Raji (cell line): ENCODE measurements around the gene TRAPPC1.
A peak's percentile ranks its signal among the peaks of the same experiment; 100 is the strongest.

Experiments
- POLR2A ChIP-seq: IDR thresholded peaks from 2 replicates; pipeline ENCODE4 v1.6.1; 2011; ENCODE audit warnings: low read depth, low read length, control low read depth; ENCODE audit not compliant: insufficient read depth

Gene TRAPPC1, protein sequence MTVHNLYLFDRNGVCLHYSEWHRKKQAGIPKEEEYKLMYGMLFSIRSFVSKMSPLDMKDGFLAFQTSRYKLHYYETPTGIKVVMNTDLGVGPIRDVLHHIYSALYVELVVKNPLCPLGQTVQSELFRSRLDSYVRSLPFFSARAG

DNA sequence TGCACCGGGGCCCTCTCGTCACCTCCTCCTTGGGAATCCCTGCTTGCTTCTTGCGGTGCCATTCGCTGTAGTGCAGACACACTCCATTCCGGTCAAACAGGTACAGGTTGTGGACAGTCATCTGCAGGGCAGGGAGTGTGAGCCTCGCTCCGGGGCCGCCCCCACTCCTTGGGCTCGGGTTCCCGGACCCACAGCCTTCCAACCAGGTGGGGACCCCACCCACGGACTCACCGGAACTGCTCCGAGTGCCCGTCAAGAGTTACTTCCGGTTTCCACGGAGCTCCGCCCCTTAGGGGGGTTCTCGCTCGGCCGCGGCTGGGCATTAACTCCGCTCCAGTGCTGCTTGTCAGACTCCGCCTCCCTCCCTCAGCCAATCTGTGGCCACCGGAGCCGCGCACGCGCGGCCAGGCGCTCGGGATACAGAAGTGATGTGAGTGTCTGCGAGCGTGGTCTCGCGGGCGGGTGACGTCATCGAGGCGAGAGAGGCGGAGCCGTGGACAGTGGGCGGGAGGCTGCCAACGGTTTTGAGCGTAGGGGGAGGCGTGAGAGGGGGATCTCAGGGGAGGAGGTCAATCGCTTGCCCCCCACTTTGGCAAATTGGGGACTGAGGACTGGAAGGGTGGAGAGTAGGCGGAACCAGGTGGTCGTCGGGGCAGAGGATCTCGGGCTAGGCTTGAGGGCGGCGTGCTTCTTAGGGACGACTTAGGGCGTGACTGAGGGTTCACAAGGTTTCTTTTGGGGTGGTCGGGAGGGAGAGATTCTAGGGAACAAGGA, at the start of gene TRAPPC1, which contains the start of gene CNTROB:
TRAPPC1 (minus strand) TSS at position 238 of the 774 bp plus-strand sequence; CDS start at position 121, 117 bp downstream.
CNTROB (plus strand) TSS at position 498 of the 774 bp plus-strand sequence. CDS start 874 bp downstream, outside the sequence.
- TF ChIP-seq POLR2A = peak; percentile 89

DNA sequence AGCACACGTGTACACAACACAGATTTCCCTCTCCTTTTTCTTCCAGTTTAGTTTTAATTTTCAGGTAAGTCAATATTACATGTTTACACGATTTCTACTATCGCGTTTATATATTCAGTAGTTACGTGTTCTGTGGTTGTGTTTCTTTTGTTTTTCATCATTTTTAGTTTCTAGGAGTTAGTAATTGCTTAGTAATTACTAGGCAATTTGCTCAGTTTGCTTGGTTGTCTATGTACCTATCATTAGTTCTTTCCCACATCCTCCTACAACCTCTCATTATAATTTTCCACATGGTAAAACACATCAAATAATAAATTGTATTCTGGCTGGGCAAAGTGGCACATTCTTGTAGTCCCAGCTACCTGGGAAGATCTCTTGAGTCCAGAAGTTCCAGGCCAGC, 46.1 kb upstream of the TRAPPC1 start:
- TF ChIP-seq POLR2A = no peak

DNA sequence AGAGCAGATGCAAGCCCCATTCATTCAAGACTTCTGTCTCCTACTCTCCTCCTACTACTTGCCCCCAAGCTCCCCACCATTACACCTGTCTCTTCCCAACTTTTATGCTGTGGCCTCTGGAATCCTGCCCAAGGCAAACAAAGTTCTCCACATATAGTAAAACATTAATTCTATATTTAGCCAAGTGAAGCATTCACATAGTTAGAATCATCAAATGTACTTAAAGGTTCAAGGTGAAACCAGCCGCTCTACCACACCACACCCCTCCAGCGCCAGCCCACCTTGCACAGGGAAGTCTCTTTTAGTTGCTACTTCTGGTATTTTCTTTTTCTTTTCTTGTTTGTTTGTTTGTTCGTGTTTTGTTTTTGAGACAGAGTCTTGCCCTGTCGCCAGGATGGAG, 45.3 kb upstream of the TRAPPC1 start:
- TF ChIP-seq POLR2A = no peak

DNA sequence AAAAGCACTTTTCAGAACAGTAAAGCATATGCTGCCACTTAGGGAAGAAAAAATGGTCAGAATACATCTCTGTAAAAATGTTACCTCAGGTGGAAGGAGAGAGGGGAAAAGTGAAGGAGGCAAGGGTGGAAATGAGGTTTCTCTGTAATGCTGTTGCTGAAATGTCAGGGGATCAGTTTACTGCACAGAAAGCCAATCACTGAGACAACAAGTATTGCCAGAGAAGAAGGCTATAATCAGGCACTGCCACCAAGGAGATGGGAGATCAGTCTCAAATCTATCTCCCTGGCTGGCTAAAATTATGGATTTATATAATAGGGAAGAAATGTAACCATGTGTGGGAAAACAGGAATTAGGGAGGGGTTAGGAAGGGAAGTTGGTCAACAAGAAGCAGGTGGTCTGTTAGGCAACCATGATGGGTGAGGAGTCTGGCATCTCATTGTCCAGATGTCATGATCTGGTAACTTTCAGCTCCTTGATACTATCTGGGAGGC, 42.9 kb upstream of the TRAPPC1 start:
- TF ChIP-seq POLR2A = no peak

DNA sequence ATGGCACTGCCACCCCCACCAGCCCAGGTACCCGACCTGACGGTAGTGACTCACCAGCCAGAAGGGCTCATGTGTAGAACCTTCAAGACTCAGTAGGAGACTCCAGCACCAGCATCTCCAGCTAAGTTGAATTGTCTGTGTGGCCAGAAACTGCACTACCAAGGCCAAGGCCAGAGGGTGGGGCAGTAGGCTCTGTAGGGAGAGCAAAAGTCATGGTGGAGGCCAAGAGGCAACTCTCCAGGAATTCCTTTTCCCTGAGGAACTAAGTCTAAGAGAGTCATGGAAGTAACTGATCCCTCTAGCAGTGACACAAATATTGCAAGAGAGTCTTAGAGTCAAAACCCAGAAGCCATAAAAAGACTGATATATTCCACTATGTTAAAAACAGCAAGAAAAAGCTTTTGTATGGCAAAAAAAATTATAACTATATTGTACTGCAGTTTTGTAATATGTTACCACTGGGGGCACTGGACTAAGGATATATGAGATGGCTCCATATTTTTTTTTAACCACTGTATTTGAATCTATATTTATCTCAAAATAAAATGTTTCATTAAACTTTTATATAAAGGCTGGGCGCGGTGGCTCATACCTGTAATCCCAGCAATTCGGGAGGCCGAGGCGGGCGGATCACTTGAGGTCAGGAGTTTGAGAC, 40.5 kb upstream of the TRAPPC1 start:
- TF ChIP-seq POLR2A = no peak

DNA sequence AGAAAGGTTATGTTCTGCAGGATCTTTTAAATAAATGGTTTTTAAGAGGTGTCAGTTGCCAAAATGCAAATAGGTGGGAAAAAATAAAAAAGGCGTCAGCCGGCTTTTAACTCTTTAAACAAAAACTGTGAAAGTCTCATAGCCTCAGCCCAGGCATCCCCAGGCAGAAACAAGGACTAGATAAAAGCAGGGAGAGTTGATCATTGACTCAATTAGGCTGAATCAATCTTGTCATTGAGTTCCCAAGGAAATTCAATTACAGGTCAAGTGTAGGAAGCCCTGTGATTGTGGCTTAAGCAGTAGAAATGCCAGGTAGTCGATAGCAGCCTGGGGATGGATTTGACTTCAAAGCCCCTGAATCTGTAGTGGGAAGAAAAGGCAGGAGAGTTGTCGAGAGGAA, 39.9 kb upstream of the TRAPPC1 start:
- TF ChIP-seq POLR2A = no peak

DNA sequence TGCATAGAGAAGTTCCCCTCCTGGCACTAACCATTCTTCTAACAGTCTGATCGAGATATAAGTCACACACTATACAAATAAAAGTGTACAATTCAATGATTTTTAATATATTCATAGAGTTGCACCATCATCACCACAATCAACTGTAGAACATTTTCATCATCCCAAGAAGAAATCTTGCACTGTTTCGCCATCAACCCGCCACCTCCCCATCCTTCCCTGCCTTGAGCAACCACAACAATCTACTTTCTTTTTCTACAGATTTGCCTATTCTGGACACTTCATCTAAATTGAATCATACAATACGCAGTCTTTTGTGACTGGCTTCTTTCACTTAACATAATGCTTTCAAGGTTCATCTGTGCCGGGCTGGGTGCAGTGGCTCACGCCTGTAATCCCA, 37.7 kb upstream of the TRAPPC1 start:
- TF ChIP-seq POLR2A = no peak

DNA sequence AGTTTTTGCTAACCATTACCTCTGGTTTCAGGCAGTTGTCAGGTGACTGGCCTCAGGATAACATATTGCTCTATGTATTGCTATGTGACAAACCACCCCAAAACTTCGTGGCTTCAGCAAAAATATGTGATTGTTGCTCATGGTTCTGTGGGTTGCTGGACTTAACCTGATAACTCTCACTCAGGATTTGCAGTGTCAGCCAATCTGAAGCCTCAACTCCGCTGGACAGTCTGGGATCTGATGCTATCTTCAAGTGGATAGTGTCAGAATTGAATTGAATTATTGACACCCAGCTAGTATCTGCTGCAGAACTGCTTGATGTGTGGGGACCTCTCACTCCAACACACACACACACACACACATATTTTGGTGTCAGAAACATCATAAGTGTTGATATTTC, 36.0 kb upstream of the TRAPPC1 start:
- no peak for TF ChIP-seq POLR2A

DNA sequence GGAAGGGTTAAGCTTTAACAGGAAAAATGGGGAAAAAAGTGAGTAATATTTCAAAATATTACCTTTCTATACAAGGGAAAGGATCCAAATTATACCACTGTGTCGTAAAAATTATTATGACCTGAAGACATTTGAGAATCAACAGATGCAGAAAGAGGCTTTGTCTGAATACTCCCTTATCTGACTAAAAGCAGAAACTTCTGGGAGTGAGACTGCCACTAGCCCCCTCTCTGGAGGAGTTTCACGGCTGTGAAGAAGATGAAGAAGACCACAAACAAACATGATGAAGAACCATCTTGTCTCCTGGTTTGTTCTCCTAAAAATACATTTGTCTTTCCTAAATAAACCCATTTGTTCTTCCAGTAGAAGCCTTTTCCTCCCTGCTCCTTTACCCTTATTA, 29.7 kb upstream of the TRAPPC1 start:
- no peak for TF ChIP-seq POLR2A

DNA sequence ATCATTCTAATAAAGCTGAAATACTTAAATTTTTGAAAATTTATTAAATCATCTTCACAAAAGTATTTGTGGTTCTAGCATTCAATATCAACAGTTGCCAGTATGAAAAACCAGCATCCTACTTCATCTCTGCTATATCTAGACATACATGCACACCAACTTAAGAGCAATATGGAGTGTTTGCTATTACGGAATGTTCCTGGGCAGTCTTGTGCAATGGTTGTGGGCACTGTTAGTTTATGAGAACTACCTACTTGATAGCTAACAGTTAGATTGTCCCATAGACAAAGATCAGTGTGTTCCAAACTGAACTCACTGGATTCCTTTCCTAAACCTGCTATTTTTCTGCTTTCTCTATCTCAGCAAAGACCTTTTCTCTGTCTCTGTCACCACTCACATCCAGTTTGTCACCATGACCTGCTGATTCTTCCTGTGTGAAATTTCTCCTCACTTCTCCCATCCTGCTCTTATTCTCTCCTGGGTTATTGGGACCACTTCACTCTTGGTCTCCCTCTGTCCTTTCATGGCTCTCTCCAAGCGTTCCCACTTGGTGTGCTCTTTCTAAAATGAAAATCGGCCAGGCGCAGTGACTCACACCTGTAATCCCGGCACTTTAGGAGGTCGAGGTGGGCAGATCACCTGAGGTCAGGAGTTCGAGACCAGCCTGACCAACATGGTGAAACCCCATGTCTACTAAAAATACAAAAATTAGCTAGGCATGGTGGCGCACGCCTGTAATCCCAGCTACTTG, 27.9 kb upstream of the TRAPPC1 start:
- TF ChIP-seq POLR2A = no peak

DNA sequence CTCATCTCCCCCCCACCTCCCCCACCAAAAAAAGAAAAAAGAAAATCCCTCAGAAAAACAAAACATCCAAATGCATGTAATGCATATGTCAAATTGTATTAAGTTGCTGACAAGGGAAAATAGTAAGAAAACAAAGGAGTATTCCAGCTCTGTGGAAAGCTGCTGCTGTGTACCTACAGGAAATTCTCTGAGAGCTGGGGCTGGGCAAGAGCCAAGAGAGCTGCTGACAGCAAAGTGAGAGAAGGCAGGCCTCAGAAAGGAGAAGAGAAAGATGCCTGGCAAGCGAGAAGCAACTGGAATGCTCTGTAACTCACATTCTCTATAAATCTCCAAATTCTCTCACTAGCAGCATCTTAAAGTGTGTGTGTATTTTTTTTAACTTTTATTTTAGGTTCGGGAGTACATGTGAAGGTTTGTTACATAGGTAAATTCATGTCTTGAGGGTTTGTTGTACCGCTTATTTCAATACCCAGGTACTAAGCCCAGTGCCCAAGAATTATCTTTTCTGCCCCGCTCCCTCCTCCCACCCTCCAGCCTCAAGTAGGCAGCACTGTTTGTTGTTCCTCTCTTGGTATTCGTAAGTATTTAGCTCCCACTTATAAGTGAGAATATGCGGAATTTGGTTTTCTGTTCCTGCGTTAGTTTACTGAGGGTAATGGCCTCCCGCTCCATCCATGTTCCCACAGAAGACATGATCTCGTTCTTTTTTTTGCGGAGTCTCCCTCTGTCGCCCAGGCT, 24.7 kb upstream of the TRAPPC1 start:
- no peak for TF ChIP-seq POLR2A

DNA sequence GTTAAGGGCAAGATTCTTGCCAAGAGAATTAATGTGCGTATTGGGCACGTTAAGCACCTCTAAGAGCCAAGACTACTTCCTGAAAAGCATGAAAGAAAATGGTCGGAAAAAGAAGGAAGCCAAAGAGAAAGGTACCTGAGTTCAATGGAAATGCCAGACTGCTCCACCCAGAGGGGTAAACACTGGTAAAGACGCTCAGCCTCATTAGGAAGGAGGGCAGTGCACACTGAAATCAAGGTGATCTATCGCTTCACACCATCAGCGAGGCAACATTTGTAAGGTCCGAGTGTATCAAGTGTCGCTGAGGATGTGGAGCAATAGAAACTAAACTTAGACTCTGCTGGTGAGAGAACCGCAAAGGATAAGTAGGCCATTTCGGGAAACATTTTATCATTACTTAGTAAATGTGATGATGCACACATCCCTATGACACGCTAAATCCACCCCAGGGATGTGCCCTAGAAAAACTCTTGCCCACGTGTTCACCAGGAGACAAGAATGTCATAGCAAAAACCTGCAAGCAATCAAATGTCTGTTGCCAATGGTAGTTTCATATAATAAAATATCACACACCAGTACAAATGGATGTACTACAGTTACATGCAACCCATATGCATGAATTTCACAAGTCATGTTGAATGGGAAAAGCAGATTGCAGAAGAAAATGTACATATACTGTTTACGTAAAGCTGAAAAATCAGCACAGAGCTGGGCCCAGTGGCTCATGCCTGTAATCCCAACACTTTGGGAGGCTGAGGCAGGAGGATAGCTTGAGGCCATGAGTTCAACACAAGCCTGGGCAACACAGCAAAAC, 23.9 kb upstream of the TRAPPC1 start:
- TF ChIP-seq POLR2A = no peak

DNA sequence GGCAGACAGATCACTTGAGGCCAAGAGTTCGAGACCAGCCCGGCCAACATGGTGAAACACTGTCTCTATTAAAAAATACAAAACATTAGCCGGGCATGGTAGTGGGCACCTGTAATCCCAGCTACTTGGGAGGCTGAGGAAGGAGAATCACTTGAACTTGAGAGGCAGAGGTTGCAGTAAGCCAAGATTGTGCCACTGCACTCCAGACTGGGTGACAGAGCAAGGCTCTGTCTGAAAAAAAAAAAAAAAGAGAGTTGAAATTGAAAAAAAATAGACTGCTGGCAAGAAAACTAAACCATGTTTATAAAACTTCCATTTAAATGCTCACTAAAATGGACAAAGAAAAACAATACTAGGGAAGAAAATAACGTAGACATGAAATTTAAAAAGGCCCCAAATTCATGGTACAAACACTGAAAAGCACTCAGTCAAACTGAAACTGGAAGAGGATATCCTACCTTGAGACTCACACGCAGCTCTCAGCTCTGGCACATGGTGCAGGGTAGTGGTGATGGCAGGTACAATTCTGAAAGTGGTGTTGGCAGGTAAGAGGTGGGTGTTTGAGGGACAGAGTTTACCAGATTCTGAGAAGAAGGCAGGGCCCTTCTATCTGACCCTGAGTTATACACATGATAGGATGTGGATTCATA, 19.5 kb upstream of the TRAPPC1 start:
- no peak for TF ChIP-seq POLR2A

DNA sequence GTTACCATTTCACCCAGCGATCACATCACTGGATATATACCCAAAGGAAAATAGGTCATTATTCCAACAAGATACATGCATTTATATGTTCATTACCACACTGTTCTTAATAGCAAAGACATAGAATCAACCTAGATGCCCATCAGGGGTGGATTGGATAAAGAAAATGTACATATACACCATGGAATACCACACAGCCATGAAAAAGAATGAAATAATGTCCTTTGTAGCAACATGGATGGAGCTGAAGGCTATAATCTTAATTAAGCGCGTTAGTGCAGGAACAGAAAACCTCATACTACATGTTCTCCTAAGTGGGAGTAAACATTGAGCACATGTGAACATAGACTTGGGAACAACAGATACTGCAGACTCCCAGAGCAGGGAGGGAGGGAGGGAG, 18.8 kb upstream of the TRAPPC1 start:
- no peak for TF ChIP-seq POLR2A

DNA sequence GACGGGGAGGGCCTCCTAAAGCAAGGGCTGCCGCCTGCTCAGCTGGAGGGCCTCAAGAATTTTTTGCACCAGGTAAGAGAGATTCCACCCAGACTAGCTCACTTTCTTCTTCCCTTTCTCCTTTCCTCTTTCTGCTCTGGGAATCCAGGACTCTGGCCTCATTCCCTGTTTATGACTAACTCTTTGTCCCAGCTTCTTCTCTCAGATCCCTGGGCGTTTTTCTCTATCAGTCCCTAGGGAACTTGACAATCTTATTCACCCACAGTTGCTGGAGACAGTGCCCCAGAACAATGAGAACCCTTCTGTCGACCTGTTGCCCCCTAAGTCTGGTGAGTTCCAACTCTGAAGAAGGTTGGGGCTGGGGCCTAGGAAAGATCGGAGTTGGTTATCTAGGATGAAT, 15.9 kb upstream of the TRAPPC1 start:
- no peak for TF ChIP-seq POLR2A
